ENCODE data around the gene PISD. TPM values are rescaled to one million over a fixed set of nuclear protein-coding genes. Genes with fewer than 3 reads are reported as not detected.

Gene PISD
- total RNA-seq, 1 donor from 2014 or later, result 110 TPM

DNA sequence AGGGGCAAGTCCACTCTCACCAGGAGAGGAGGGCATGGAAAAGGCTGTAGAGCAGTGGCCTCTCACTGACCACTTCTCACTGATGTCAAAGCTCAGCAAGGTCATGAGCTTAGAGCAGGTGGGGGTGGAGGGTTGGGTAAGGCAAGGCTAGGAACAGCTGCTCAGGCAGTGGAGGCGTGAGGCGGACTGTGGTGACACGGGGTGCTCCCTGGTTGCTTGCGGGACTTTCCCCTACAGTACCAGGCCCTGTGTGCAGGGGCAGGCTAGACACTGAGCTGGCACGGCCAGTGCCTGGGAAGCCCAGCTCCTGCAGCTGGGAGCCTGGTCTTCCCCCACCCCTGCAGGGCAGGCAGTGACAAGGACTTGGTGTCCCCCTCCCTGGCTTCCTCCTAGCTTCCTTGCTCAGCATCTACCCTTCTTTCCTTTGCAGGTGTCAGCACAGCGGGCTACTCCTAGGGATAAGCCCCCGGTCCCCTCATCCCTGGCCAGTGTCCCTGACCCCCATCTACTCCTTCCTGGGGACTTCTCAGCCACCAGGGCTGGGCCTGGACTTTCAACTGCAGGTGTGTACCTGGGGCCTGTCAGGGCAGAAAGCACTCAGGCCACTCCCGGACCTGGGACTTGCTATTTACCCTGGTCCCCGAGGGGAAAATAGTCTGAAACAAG is 45.6 kb downstream of the PISD start:
- H3K27me3 ChIP-seq, result no peaks in the 10 kb centered on the region
- no peak for DNase-seq (ENCODE audit: low spot score in 2 of 2)
- no peak overlapping the region for H3K4me3 ChIP-seq
- peaks cover 30 to 50% of the 10 kb centered on the region in 2 donors for H3K36me3 ChIP-seq
- intact Hi-C loops (cut with DNase I), result no loop called here
- H3K4me1 ChIP-seq, result no peaks in the 10 kb centered on the region
- H3K9me3 ChIP-seq, result no peaks in the 10 kb centered on the region
- no peak overlapping the region for H3K27ac ChIP-seq
- TF ChIP-seq, protein P1, sequence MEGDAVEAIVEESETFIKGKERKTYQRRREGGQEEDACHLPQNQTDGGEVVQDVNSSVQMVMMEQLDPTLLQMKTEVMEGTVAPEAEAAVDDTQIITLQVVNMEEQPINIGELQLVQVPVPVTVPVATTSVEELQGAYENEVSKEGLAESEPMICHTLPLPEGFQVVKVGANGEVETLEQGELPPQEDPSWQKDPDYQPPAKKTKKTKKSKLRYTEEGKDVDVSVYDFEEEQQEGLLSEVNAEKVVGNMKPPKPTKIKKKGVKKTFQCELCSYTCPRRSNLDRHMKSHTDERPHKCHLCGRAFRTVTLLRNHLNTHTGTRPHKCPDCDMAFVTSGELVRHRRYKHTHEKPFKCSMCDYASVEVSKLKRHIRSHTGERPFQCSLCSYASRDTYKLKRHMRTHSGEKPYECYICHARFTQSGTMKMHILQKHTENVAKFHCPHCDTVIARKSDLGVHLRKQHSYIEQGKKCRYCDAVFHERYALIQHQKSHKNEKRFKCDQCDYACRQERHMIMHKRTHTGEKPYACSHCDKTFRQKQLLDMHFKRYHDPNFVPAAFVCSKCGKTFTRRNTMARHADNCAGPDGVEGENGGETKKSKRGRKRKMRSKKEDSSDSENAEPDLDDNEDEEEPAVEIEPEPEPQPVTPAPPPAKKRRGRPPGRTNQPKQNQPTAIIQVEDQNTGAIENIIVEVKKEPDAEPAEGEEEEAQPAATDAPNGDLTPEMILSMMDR (IDR thresholded peaks at IDR 0.05), result no peak

DNA sequence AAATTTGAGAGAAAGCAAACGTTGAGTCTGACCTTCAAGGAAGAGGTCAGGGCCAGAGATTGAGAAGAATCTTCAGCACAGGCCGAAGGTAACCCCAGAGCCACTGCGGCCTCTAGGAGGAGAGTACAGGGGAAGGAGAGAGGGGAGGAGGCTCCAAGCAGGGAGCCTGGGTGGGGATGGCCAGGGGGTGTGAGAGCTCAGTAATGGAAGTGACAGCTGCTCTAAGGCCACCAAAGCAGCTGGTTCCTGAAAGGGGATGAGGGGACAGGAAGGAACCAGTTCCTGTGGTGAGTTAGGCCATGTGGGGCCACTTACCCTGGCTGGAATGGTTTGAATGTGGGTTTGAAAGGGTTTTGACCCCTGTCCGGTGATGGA is 46.1 kb downstream of the PISD start:
- TF ChIP-seq, protein P1 (IDR thresholded peaks at IDR 0.05), result no peak
- H3K27ac ChIP-seq, result no peak overlapping the region
- intact Hi-C loops (cut with DNase I), result no loop called here
- H3K4me1 ChIP-seq, result no peaks in the 10 kb centered on the region
- no peak for DNase-seq (ENCODE audit: low spot score in 2 of 2)
- peaks cover 26 to 50% of the 10 kb centered on the region in 2 donors for H3K36me3 ChIP-seq
- H3K9me3 ChIP-seq, result no peaks in the 10 kb centered on the region
- no peaks in the 10 kb centered on the region for H3K27me3 ChIP-seq
- no peak overlapping the region for H3K4me3 ChIP-seq

DNA sequence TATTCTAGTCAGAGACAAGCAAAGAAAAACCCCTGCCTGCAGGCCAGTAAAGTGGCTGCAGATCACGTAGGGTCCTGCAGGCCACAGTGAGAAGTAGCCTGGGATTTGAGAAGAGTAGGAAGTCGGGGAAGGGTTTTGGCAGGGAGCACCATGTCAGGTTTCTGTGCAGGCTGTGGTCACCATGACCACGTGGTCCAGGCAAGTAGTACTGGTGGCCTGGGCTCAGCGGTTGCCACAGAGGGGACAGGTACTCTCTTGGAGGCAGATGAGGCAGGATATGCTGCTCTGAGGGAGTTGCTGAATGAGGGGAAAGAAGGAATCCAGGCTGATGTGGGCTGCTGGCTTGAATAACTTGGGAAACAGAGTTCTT is 46.5 kb downstream of the PISD start:
- no peak overlapping the region for H3K4me3 ChIP-seq
- TF ChIP-seq, protein P1 (IDR thresholded peaks at IDR 0.05), result no peak
- H3K27me3 ChIP-seq, result no peaks in the 10 kb centered on the region
- H3K4me1 ChIP-seq, result no peaks in the 10 kb centered on the region
- H3K36me3 ChIP-seq, result peaks cover 21 to 46% of the 10 kb centered on the region in 2 donors
- DNase-seq (ENCODE audit: low spot score in 2 of 2), result no peak
- no peak overlapping the region for H3K27ac ChIP-seq
- intact Hi-C loops (cut with DNase I), result no loop called here
- no peaks in the 10 kb centered on the region for H3K9me3 ChIP-seq

DNA sequence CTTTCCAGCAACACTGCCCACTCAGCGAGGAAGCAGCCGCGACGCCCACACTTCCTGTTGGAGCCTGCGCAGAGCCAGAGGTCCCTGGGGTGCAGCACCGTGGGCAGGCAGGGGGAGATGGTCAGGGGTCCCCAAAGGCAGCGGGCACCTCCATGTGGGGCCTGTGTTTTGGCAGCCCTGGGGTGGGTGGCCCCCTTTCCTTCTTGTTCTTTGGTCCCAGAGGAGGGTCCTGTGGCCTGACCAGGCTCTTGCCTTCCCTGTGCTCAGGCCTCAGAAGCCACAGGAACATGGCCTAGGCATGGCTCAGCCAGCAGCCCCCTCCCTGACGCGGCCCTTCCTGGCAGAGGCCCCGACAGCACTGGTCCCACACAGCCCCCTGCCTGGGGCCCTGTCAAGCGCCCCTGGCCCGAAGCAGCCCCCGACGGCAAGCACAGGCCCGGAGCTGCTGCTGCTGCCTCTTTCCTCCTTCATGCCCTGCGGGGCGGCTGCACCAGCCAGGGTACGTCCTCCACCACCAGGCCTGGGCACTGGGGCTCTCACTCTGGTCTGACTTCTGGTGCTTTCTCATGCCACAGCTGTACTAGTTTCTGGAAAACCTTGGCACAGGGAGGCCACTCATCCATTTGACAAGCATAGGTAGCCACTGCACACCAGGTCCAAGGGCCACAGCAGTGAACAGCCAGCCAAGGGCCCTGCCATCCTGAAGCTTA is 47.1 kb downstream of the PISD start:
- no peaks in the 10 kb centered on the region for H3K4me1 ChIP-seq
- H3K27ac ChIP-seq, result no peak overlapping the region
- H3K27me3 ChIP-seq, result no peaks in the 10 kb centered on the region
- H3K9me3 ChIP-seq, result no peaks in the 10 kb centered on the region
- H3K4me3 ChIP-seq, result no peak overlapping the region
- TF ChIP-seq, protein P1 (IDR thresholded peaks at IDR 0.05), result no peak
- DNase-seq (ENCODE audit: low spot score in 2 of 2), result no peak
- intact Hi-C loops (cut with DNase I), result no loop called here
- H3K36me3 ChIP-seq, result peaks cover 16 to 41% of the 10 kb centered on the region in 2 donors

DNA sequence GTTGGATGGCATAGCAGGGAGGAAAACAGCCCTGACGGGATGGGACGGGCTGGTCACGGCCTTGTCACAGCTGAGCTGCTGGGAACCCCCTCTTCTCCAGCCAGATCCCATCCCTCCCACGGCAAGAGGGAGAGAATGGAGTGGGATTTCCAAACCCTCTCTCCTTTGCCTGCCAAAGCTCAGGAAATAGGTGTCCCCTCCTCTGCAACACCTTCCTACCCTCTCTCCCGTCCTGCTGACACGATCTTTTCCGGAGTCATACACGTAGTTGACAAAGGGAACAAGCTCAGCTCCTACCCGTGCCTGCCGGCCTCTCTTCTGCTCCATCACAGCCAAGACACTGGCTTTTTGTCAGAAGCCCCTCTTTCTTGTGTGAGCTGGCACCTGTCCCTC is 48.1 kb downstream of the PISD start:
- TF ChIP-seq, protein P1 (IDR thresholded peaks at IDR 0.05), result no peak
- Histone ChIP-seq H3K36me3 (peaks cover 11 to 31% of the 10 kb centered on the region in 2 donors), H3K27ac (no peak overlapping the region), H3K4me3 (no peak overlapping the region), H3K27me3 (no peaks in the 10 kb centered on the region), H3K9me3 (no peaks in the 10 kb centered on the region), H3K4me1 (no peaks in the 10 kb centered on the region)
- intact Hi-C loops (cut with DNase I), result no loop called here
- no peak for DNase-seq (ENCODE audit: low spot score in 2 of 2)

Measured in ascending aorta (tissue), 2 donors.